ENCODE results near the gene SPPL2B.
"Not testable (repeated sequence)": the region's sequence is repeated elsewhere in the genome, so short reads cannot be mapped to it uniquely, and the experiment has no call there.

Gene SPPL2B, protein sequence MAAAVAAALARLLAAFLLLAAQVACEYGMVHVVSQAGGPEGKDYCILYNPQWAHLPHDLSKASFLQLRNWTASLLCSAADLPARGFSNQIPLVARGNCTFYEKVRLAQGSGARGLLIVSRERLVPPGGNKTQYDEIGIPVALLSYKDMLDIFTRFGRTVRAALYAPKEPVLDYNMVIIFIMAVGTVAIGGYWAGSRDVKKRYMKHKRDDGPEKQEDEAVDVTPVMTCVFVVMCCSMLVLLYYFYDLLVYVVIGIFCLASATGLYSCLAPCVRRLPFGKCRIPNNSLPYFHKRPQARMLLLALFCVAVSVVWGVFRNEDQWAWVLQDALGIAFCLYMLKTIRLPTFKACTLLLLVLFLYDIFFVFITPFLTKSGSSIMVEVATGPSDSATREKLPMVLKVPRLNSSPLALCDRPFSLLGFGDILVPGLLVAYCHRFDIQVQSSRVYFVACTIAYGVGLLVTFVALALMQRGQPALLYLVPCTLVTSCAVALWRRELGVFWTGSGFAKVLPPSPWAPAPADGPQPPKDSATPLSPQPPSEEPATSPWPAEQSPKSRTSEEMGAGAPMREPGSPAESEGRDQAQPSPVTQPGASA

DNA sequence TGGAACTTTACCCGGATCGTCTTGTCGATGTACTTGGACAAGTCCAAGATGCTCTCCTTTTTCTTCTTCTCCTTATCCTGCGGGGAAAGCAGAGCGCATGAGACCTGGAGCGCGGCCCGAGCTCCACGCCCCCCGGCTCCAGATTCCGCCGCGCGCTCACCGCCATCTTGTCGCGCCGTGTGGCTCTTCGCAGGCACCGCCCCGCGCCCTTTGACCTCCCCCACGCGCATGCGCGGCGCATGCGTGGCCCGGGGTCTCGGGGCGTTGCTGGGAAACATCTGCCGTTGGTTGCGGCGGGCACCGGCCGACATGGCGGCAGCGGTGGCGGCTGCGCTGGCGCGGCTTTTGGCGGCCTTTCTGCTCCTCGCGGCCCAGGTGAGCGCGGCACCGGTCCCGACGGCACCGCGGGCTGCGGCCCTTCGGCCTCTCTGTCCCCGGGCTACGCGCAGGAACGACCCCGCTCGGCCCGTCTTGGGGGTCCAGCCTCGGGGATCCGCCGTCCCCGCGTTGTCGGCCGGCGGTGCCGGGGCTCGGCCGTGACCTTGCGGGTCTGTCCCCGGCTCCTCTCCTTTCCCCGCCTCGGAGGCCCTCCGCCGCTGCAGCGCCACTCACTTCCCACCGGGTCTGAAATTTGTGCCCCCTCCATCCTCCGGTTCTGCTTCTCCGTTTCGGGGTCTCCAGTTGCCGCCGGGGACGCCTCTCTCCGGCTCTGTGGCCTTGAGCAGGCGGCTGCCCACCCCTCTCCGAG, at the start of gene SPPL2B, which contains the start of gene LSM7:
TSS of gene SPPL2B (plus strand) at position 284 of the 748 bp plus-strand sequence. CDS start at position 310, 26 bp downstream.
TSS of gene LSM7 (minus strand) at position 186 of the 748 bp plus-strand sequence. CDS start at position 166, 20 bp downstream.
- FAIRE-seq = no peak

DNA sequence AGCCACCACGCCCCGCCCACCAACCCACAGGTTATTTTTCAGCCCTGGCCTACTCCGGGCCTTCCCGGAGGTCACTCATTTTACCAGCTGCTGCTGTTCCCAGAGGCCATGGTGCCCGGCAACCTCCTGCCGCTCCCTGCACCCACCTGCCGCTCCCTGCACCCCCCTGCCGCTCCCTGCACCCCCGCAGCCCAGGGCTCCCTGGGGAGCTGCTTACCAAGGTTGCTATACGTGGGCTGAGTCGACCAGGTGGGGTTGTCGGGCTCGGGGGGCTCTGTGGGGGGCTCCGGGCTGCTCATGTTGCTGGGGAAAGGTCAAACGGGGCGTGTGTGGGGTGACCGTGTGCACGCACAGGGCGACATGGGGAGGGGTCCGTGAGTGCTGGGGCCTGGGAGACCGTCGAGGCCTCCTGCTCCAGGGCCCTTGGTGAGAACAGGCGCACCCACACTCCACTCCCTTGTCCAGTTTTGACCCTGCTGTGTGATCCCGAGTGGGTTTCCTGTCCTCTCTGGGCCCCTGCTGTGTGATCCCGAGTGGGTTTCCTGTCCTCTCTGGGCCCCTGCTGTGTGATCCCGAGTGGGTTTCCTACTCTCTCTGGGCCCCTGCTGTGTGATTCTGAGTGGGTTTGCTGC, 47.7 kb upstream of the SPPL2B start:
- FAIRE-seq = no peak

DNA sequence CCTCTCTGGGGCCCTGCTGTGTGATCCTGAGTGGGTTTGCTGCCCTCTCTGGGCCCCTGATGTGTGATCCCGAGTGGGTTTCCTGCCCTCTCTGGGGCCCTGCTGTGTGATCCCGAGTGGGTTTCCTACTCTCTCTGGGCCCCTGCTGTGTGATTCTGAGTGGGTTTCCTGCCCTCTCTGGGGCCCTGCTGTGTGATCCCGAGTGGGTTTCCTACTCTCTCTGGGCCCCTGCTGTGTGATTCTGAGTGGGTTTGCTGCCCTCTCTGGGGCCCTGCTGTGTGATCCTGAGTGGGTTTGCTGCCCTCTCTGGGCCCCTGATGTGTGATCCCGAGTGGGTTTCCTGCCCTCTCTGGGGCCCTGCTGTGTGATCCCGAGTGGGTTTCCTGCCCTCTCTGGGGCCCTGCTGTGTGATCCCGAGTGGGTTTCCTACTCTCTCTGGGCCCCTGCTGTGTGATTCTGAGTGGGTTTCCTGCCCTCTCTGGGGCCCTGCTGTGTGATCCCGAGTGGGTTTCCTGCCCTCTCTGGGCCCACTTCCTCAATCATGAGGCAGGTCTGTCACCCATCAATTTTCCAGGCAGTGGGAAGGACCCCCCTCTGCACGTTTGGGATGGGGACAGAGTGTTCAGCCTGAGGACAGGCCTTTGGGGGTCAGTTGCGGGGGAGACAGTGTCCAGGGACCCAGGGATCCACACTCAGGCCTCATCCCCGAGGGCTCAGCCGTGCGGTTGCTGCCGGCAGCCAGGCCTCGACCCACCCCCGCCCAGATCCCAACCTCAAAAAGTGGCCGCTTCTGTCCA, 47.0 kb upstream of the SPPL2B start:
- FAIRE-seq = not testable (repeated sequence)

DNA sequence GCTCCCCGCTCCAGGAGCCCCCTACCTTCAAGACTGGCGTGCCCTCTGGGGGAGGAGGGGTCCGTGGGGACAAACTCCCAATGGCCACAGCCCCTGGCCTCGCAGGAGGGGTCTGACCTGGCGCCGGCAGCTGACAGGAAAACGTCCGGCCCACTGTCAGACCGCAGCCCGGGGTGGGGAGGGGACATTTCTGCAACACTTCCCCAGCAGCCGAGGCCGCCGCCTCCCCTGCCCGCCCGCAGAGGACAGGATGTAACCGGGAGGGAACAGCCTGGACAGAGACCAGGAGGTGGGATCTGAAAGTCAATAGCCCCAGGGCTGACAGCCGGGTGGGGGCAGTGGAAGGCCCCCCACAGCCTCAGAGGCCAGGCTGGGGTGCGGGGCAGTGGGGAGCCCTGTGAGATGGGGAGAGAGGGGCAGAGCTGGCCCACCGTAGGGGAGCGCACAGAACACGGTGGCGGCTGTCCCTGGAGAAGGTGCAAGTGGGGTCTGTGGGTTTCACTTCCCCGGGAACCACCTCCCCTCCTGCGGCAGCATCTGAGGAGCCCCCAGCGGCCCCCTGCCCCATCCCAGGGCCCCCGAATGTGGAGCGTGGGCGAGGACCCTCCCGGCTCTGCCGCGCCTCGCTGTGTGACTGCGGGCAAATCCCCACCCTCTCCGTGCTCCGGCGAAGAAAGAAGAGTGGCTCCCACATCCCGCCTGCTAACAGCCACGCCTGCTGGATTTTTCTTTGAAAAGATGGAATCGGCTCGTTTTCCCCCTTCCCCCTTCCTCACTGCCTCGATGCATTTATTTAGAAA, 46.2 kb upstream of the SPPL2B start, which contains the start of gene PEAK3:
TSS of gene PEAK3 (minus strand) at position 114 of the 800 bp plus-strand sequence. CDS start 1,244 bp downstream, outside the sequence.
- no peak for FAIRE-seq

DNA sequence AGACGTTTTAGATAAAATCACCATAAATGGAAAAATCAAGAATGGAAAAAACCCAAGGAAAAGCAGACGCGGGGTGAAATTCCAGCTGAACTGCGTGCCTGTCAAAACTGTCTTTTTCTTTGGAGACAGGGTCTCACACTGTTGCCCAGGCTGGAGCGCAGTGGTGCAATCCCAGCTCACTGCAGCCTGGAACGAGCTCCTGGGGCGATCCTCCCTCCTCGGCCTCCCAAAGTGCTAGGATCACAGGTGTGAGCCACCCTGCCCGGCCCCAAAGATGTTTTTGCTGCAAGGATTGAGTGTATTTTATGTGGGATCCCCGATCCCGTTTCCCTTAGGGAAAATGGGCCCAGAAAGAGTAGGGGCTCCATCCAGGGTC, 45.6 kb upstream of the SPPL2B start:
- no peak for FAIRE-seq

DNA sequence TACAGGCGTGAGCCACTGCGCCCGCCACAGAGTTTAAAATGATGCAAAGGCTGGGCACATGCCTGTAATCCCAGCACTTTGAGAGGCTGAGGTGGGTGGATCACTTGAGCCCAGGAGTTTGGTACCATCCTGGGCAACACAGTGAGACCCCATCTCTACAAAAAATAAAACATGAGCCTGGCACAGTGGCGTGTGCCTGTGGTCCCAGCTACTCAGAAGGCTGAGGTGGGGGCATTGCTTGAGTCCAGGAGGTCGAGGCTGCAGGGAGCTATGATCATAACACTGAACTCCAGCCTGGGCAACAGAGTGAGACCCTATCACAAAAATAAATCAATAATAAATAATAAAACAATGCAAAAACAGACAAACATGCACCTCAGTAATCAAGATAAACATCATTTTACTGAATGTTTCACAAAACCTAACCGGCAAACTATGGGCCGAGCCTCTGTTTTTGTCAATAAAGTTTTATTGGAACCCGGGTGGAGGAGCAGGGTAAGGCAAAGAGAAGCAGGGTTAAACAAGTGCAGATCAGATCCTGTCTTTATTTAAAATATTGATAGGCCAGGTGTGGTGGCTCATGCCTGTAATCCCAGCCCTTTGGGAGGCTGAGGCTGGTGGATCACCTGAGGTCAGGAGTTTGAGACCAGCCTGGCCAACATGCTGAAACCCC, 44.5 kb upstream of the SPPL2B start:
- no peak for FAIRE-seq

DNA sequence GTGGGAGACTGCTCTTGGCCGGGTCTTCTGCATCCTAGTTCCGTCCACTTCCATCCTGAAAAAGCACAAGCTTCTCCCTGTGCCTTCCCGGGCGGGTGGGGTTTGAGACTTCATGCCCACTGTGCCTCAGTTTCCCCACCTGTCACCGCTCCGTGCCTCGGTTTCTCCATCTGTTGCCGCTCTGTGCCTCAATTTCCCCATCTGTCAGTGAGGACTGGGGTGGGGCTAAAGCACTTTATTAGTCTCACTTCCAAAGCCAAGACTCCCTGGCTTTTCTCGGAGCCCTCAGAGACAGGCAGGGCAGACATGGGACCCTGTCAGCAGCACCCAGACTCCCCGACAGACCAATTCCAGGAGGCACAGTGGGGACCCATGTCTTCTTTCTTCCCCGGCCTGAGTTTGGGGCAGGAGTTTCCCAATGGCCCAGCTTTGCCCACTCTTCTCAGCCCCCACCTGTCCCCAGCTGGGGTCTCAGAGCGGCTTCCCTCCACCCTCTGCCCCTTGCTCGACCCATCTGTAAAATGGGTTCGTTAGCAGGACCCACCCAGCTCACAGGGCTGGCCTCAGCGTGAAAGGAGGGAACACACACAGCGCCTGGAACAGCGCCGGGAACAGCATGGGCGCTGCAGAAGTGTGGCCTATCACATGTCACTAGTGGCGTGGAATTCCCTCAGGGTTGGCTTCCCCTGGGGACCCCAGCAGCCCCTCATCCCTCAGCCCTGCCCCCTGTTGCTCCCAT, 41.9 kb upstream of the SPPL2B start:
- no peak for FAIRE-seq

DNA sequence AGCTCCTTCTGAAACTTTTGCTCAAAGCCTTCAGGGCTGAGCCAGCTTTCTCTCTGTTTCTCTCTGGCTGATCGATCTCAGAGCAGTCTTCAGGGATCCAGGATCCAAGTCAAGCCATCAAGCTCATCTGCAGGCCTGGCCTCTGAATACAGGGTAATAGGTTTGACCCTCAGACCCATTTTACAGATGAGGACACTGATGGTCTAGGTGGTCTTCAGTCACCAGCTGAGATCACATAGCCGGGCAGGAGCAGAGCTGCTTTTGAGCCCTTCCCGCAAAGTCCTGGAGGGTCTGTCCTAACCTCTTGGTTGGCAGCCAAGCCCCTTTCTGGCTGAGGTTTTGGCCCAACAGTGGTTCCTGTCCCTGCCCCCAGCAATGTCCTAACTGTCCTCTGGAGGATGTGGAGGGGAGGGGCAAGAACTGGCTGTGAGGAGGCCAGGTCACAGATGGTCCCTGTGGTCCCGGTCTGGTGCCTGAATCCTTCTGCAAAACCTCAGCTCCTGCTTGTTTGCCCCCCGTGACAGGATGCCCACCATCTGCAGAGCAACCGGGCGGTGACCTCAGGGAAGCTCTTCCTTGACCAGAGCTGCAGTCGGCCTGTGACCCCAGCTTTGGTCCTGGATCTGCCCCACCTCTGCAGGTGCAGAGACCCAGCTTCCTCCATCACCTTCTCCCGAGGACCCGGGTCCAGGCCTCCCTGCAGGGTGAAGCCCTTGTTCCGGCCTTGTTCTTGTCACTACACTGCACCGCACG, 40.7 kb upstream of the SPPL2B start:
- no peak for FAIRE-seq

DNA sequence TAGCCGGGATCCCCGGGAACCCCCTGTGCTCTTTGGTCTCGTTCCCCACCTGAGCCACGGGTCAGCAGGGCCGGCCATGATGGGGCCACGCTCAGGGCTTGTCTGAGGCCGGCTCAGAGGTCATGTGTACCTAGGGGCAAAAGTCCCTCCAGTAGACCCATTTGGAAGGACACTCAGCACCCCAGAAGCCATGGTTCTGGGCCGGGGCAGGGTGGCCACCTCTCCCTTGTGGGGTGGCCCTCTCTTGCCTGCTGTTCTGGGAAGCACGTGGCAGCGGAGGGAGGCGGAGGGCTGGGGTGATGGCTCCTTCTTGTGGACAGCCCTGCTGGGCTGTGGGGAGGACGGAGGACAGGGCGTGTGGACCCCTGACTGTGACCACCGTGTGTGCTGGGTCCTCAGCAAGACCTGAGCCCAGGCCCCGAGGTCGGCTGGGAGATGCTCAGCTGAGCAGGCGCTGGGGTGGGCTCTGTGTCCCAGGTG, 40.1 kb upstream of the SPPL2B start:
- FAIRE-seq = no peak

DNA sequence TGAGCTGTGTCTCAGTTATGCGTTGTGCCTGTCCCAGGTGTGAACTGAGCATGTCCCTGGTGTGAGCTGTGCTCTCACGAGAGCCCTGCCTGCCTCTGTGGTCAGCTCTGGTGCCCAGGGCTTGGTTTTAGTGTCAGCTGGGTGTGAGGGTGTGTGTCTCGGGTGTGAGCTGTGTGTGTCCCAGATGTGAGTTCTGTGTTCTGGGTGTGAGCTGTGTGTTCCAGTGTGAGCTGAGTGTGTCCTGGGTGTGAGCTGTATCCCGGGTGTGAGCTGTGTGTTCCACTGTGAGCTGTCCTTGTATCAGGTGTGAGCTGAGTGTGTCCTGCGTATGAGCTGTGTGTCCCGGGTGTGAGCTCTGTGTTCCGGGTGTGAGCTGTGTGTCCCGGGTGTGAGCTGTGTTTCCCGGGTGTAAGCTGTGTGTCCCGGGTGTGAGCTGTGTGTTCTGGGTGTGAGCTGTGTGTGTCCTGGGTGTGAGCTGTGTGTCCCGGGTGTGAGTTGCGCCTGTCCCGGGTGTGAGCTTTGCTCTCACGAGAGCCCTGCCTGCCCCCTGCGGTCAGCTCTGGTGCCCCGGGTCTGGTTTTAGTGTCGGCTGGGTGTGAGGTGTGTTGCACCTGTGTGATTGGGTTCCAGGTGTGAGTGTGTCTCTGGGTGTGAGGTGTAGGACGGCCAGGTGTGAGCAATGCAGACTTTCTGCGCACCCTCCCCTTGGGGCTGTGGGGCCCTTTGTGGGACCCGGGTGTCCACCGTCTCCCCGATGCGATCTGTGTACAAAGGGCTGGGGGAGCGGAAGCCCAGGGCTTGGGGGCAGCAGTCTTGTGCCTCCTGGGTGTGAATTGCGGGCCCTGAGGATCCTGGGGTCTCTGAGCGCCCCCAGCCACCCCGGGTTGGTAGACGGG, 39.4 kb upstream of the SPPL2B start:
- no peak for FAIRE-seq

DNA sequence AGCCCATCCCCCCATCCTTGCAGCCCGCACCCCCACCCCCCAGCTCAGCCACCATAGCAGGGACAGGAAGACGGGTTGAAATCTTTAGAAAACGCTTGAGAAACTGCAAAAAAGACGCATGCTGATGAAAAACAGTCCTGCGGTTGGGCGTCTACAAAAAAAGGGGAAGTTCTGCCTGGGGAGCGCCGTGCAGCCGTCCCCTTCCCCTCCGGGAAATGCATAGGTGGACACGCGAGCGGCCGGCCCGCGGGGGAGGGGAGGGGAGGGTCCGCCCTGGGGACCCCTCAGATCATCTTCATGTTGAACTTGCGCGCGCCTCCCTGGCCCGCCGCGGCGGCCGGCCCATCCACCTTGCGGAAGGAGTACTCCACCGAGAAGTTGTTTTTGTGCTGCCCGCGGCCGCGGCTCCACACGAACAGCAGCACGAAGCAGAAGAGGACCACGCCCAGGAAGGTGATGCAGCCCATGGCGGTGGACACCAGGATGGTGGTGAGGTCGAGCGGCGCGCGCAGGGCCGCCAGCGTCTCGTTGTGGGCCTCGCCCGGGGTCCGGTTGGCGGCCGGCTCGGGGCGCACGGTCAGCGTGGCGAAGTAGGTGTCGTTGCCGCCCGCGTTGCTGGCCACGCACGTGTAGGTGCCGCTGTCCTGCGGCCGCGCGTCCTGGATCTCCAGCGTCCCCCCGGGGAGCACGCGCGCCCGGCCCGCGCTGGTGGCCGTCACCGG, 38.6 kb upstream of the SPPL2B start:
- no peak for FAIRE-seq

DNA sequence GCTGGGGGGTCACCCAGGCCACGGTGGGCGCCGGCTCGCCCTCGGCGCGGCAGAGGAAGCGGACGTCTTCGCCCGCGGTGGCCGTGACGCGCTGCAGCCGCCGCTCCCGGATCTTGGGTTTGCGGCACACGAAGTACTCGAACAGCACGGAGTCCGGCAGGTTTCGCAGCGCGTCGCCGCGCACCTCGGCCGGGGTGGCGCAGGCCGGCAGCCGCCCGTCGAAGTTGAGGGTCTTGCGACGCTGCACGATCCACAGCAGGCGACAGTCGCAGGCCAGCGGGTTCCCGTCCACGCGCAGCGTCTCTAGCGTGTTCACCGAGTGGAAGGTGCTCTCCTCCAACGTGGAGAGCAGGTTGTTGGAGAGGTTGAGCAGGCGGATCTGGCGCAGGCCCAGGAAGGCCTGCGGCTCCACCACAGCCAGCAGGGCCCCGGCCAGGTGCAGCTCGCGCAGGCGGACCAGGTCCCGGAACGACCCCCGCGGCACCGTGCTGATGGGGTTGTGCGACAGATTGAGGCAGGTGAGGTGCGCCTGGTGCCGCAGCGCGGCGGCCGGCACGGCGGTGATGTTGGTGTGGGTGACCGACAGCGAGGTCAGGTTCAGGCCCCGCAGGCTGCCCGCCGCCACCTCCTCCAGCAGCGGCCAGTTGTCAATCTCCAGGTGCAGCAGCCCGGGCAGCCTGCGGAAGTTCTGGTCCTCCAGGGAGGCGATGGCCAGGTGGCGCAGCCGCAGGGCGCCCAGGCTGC, 37.9 kb upstream of the SPPL2B start:
- FAIRE-seq = no peak

DNA sequence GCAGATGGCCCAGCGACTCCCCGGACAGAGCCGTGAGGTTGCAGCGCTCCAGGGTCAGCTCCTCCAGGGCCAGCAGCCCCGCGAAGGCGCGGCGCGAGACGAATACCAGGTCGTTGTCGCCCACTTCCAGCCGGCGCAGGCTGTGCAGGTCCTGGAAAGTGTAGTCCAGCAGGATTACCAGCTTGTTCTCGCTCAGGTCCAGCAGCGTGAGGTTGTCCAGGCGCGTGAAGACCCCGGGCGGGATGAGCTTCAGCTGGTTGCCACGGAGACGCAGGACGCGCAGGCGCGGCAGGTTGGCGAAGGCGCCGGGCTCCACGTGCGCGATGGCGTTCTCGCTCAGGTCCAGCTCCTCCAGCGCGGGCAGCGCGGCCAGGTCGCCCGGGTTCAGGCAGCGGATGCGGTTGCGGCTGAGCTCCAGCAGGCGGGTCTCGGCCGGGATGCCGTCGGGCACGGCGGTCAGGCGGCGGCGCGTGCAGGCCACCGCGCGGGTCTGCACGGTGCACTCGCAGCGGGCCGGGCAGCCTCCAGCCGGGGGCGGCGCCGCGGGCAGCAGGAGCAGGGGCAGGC, 37.2 kb upstream of the SPPL2B start:
- FAIRE-seq = no peak

DNA sequence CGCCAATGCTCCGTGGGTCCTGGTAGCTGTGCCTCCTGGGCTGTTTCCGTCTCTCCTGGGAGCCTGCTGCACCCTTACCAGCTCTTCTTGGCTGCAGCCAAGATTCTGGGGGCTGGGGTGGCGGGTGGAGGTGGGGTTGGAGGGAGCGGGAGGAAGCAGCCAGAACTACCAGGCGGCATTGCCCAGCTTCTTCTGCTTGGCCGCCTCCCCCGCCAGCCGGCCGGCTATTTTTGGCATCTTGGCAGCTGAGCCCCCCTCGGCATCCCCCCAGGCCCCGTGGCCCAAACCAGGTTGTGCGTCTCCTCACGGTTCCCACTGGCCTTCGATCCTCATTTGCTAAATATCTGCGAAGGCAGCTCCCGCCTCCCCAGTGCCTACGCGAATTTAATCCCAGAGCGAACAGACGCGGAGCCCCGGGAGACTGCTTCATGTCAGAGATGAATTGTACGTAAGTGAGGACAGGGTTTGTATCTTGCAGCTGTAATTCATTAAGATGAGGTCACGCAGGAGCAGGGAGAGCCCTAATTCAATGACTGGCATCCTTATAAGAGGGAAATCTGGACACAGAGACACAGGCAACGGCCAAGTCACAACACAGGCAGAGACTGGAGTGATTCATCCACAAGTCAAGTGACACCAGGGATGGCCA, 33.7 kb upstream of the SPPL2B start:
- FAIRE-seq = no peak

DNA sequence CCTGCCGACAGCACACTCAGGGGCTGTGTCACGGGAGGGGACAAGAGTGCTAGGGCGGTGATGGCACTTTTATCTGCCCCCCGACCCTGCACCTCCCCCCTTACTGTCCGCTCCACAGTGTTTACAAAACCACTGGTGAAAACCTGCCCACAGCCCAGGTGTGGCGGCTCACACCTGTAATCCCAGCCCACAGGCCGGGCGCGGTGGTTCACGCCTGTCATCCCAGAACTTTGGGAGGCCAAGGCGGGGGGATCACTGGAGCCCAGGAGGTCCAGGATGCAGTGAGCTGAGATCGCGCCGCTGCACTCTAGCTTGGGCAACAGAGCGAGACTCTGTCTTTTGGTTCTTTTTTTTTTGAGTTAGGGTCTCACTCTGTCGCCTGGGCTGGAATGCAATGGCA, 32.3 kb upstream of the SPPL2B start:
- FAIRE-seq = no peak

DNA sequence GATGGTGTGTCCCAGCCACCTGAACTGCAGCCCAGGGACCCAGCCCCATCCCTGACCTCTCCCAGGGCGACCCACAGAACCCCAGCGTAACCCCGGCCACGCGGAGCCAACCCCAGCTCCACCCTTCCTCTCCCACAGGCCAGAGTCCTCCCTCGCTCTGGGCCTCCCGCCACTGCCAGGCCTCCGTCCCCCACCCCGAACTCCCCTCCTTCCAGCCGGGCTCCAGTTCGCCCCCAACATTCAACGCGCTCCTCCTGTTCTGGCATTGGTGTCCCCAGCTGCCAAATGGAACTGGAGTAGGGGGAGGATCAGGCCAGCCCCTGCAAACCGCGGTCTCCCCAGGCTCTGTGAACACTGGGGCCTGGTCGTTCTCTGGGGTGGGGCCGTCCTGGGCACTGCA, 28.0 kb upstream of the SPPL2B start:
- no peak for FAIRE-seq

Data from islet of Langerhans (tissue), 1 donor.